A549 treated with Mapracorat at 1 μM for 4 hours (cell line): Measurements from ENCODE around the gene STOX2. TPM values are rescaled to one million over a fixed set of nuclear protein-coding genes. Genes with fewer than 3 reads are reported as not detected.

Experiments used
- total RNA-seq: library from RNA; stranded (reverse); fragments of 200-300 nt; extraction: Qiagen RNA extraction; gene quantifications from 5 replicates; pipeline ENCODE4 v1.2.3, GENCODE V29; 2022

The STOX2 gene
- total RNA-seq: 2.0 to 3.7 TPM (median 2.3 TPM) in 5 replicates

DNA sequence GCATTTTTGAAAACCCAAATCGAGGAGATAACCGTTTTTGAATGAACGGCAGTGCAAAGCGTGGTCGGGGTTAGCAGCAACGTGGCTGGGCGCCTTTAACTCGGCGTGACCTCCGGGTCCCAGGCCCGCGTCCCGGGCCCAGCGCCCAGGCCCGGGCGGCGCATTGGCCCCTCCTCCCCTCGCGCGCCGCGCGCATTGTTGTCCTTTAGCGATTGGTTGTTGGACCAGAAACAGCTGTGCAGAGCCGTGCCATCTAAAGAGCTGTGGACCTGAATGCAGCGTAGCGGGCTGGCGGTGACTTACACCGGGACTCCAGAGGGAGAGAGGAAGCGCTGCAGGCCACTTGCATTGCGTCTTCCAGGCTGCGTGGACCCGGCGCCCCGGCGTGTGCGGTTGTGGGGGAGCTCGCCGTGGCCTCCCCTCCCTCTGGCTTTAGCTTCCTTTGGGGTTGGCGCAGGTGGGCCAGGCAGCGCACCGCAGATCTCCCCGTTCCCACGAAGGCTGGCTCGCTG is at the start of gene STOX2:
Gene STOX2 (plus strand): TSS at position 227 of the 512 bp plus-strand sequence. CDS start 1,484 bp downstream, outside the sequence.

Other genes with a start within 250 kb of the STOX2 start
- 17.7 to 19.2 TPM (median 18.6 TPM) in 5 replicates for gene RWDD4, start 246.1 kb upstream of the STOX2 start, total RNA-seq
- gene TRAPPC11, start 246.0 kb upstream of the STOX2 start, total RNA-seq: 8.6 to 10.9 TPM (median 9.9 TPM) in 5 replicates